ENCODE measurements around the gene DLG2. TPM values are rescaled to one million over a fixed set of nuclear protein-coding genes. Genes with fewer than 3 reads are reported as not detected.
"Not testable (repeated sequence)": the region's sequence is repeated elsewhere in the genome, so short reads cannot be mapped to it uniquely, and the experiment has no call there.

DLG2 gene
- total RNA-seq, 4 donors from 2014 or later, result 6.5 to 14.6 (median 7.2) TPM

- WGBS, 2 donors, result 87 to 98% methylated on average over 4 of the region's 4 CpGs
Measured at GRCh38 chr11:84847842-84848241, 779.3 kb downstream of the DLG2 start.

GRCh38 chr11:84840201-84840600 lies 786.9 kb downstream of the DLG2 start:
- not testable (repeated sequence) for H3K9me3 ChIP-seq; H3K27me3 ChIP-seq; H3K36me3 ChIP-seq; H3K4me1 ChIP-seq; DNase-seq (ENCODE audit: low spot score in 2 of 2); H3K27ac ChIP-seq; H3K4me3 ChIP-seq
- 82 to 83% methylated on average over 1 of the region's 1 CpG for WGBS, 2 donors

More at GRCh38 chr11:84847842-84848241, 779.3 kb downstream of the DLG2 start:
- TF ChIP-seq CTCF (IDR thresholded peaks at IDR 0.05) (no peak), EP300 (IDR thresholded peaks at IDR 0.05) (no peak), POLR2A (IDR thresholded peaks at IDR 0.05) (no peak)
- no peaks in the 10 kb centered on the region for H3K9me3 ChIP-seq
- H3K27me3 ChIP-seq, result no peaks in the 10 kb centered on the region
- no peak overlapping the region for H3K27ac ChIP-seq
- H3K36me3 ChIP-seq, result no peaks in the 10 kb centered on the region
- H3K4me3 ChIP-seq, result no peak overlapping the region
- DNase-seq (ENCODE audit: low spot score in 2 of 2), result no peak
- H3K4me1 ChIP-seq, result no peaks in the 10 kb centered on the region

GRCh38 chr11:84837402-84838069 lies 789.6 kb downstream of the DLG2 start:
- Histone ChIP-seq H3K27ac (no peak overlapping the region), H3K27me3 (no peaks in the 10 kb centered on the region), H3K4me1 (no peaks in the 10 kb centered on the region), H3K9me3 (no peaks in the 10 kb centered on the region), H3K4me3 (no peak overlapping the region), H3K36me3 (no peaks in the 10 kb centered on the region)
- DNase-seq (ENCODE audit: low spot score in 2 of 2), result no peak
- TF ChIP-seq EP300 (IDR thresholded peaks at IDR 0.05), result no peak
- no peak for TF ChIP-seq POLR2A (IDR thresholded peaks at IDR 0.05)
- no peak for TF ChIP-seq CTCF (IDR thresholded peaks at IDR 0.05)
- 82 to 84% methylated on average over 3 of the region's 3 CpGs for WGBS, 2 donors

- Histone ChIP-seq H3K27me3 (no peaks in the 10 kb centered on the region), H3K36me3 (no peaks in the 10 kb centered on the region), H3K27ac (no peak overlapping the region), H3K4me3 (no peak overlapping the region), H3K9me3 (no peaks in the 10 kb centered on the region), H3K4me1 (no peaks in the 10 kb centered on the region)
- no peak for DNase-seq (ENCODE audit: low spot score in 2 of 2)
- no peak for TF ChIP-seq POLR2A (IDR thresholded peaks at IDR 0.05)
- TF ChIP-seq CTCF (IDR thresholded peaks at IDR 0.05), result no peak
- no peak for TF ChIP-seq EP300 (IDR thresholded peaks at IDR 0.05)
Measured at GRCh38 chr11:84836371-84836770, 790.8 kb downstream of the DLG2 start.

GRCh38 chr11:84833488-84834088 lies 793.6 kb downstream of the DLG2 start:
- WGBS, 2 donors, result 53 to 62% methylated on average over 2 of the region's 2 CpGs
- Histone ChIP-seq H3K27me3 (no peaks in the 10 kb centered on the region), H3K4me1 (no peaks in the 10 kb centered on the region), H3K9me3 (no peaks in the 10 kb centered on the region), H3K4me3 (no peak overlapping the region), H3K27ac (no peak overlapping the region), H3K36me3 (no peaks in the 10 kb centered on the region)
- DNase-seq (ENCODE audit: low spot score in 2 of 2), result no peak
- TF ChIP-seq EP300 (IDR thresholded peaks at IDR 0.05) (no peak), CTCF (IDR thresholded peaks at IDR 0.05) (no peak), POLR2A (IDR thresholded peaks at IDR 0.05) (no peak)

All from tibial nerve (tissue), 4 donors.